ENCODE results near the gene ARSG. TPM values are rescaled to one million over a fixed set of nuclear protein-coding genes. Genes with fewer than 3 reads are reported as not detected.

Gene ARSG
- polyA plus RNA-seq, 1 of the 3 experiments (the other 2 are of a cell fraction): 0.41 TPM

DNA sequence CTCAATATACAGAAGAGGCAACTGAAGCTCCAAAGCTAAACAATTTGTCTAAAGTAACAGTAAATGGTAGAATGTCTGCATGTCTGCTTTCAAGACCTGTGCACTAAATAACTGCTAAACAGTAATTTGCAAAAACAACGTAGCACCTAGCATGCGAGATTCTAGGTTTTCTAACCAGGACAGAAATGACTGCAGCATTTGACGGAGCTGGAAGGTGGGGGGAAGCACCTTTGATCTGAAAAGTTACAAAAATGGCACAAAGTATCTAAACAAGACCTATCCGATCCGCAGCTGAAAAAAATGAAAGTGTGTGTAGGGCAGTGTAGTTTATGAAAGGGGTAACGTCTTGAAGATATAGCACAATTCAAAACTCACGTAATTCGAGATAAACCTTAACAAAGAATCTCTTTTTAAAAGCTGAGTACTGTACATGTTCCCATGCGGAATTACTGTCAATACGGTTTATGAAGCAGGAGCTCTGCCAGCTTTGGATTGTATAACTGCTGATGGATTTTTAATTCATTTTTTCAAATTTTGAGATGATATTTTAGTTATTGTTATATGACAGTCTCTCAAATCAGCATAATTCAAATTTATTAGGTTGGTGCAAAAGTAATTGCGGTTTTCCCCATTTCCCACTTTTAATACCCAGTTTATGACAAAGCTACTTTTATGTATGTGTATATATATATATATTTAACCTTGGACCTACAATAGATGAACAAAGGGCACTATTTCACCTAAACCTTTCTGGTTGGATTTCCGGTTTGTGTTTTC, 167.2 kb downstream of the ARSG start:
- Histone ChIP-seq H3K79me2 (ENCODE audit: insufficient read depth) (peaks cover 27% of the 10 kb centered on the region), H4K20me1 (ENCODE audit: insufficient read depth) (peaks cover 8% of the 10 kb centered on the region; the same call in 1 of the 2 replicates), H3K36me3 (replicated peaks in 1 of 2; ENCODE audit: control insufficient read depth in 1 of 2, insufficient read depth in 2 of 2, low read length in 1 of 2) (peaks cover 0 to 3% of the 10 kb centered on the region in 2 experiments), H3F3A (replicated peaks; ENCODE audit: insufficient read depth) (peaks cover 18% of the 10 kb centered on the region), H3K4me1 (ENCODE audit: control insufficient read depth in 1 of 2, insufficient read depth in 2 of 2, low read depth in 1 of 2, low read length in 1 of 2) (peaks cover 8 to 25% of the 10 kb centered on the region in 2 experiments; a peak in 3 of 4 replicates), H3K9ac (peak overlapping the region; percentile 51; the same call in 1 of the 2 replicates), H3K27me3 (ENCODE audit: insufficient read depth) (no peaks in the 10 kb centered on the region), H3K9me2 (no peaks in the 10 kb centered on the region), H3K4me2 (peak overlapping the region; percentile 90), H3K4me3 (ENCODE audit: low read depth in 2 of 2, low read length in 1 of 2) (peak overlapping the region; percentile 62 to 77), H2AFZ (ENCODE audit: low read depth) (peak overlapping the region; percentile 80), H3K9me3 (no peaks in the 10 kb centered on the region), H3K27ac (ENCODE audit: low read depth in 2 of 2, low read length in 1 of 2) (peak overlapping the region in 1 of 2 experiments; percentile 18; a peak in 1 of 4 replicates)
- ChIA-PET POLR2A (interaction anchor here (1.4 to 1.8 kb wide), 2 partner anchors 211 to 253 kb away, joined by 3 to 9 read pairs; partner anchors contain the start of gene AMZ2), CTCF (interaction anchor here (0.7 to 6.0 kb wide), 23 partner anchors 8 to 567 kb away, joined by 3 to 63 read pairs (median 4); no protein-coding TSS in a partner anchor)
- no peak for TF ChIP-seq SMC3 (IDR thresholded peaks at IDR 0.05; ENCODE audit: low read depth, low read length)
- no peak for TF ChIP-seq RFX5 (IDR thresholded peaks at IDR 0.05; ENCODE audit: low read length)
- no peak for DNase-seq
- WGBS (ENCODE audit: low lambda C conversion rate): 29% methylated on average over 12 of the region's 12 CpGs

DNA sequence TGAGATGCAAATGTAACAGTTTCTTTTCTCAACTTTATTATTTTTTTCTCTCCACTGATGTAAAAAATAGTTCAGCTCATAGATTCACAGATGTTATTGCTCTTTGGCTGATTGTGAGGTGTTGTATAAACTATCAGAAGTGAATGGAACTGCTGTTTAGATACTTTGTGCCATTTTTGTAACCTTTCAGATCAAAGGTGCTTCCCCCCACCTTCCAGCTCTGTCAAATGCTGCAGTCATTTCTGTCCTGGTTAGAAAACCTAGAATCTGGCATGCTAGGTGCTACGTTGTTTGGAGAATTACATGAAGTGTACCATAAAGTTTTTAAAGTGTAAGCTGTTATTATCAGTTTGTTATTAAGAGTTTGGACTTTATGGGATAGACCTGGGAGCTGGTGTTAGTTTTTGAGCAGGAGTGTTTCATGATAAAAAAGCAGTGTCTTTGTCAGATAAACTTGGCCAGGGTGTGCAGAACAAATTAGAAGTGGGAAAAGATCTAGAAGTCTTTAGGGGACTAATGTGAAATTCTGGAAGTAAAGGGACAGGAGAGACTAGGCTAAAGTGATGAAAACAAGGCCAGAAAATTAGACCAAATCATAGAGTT, 167.8 kb downstream of the ARSG start:
- peaks cover 8 to 25% of the 10 kb centered on the region in 2 experiments; a peak in 3 of 4 replicates for H3K4me1 ChIP-seq (ENCODE audit: control insufficient read depth in 1 of 2, insufficient read depth in 2 of 2, low read depth in 1 of 2, low read length in 1 of 2)
- ChIA-PET POLR2A (no interaction called here), CTCF (interaction anchor here (0.7 to 6.0 kb wide), 17 partner anchors 9 to 567 kb away, joined by 3 to 63 read pairs (median 4); no protein-coding TSS in a partner anchor)
- no peaks in the 10 kb centered on the region for H3K9me3 ChIP-seq
- no peak overlapping the region for H3K9ac ChIP-seq
- H2AFZ ChIP-seq (ENCODE audit: low read depth): no peak overlapping the region
- H3F3A ChIP-seq (replicated peaks; ENCODE audit: insufficient read depth): peaks cover 18% of the 10 kb centered on the region
- DNase-seq: no peak
- no peak overlapping the region for H3K27ac ChIP-seq (ENCODE audit: low read depth in 2 of 2, low read length in 1 of 2)
- no peaks in the 10 kb centered on the region for H3K27me3 ChIP-seq (ENCODE audit: insufficient read depth)
- peaks cover 5% of the 10 kb centered on the region; the same call in 1 of the 2 replicates for H4K20me1 ChIP-seq (ENCODE audit: insufficient read depth)
- 0% methylated on average over 1 of the region's 1 CpG for WGBS (ENCODE audit: low lambda C conversion rate)
- no peaks in the 10 kb centered on the region for H3K9me2 ChIP-seq
- H3K4me3 ChIP-seq (ENCODE audit: low read depth in 2 of 2, low read length in 1 of 2): no peak overlapping the region
- H3K36me3 ChIP-seq (replicated peaks in 1 of 2; ENCODE audit: control insufficient read depth in 1 of 2, insufficient read depth in 2 of 2, low read length in 1 of 2): peaks cover 0 to under 1% of the 10 kb centered on the region in 2 experiments
- H3K4me2 ChIP-seq: no peak overlapping the region
- H3K79me2 ChIP-seq (ENCODE audit: insufficient read depth): peaks cover 20% of the 10 kb centered on the region
- no peak for TF ChIP-seq MXI1 (IDR thresholded peaks at IDR 0.05; ENCODE audit: low read depth, low read length)
- no peak for TF ChIP-seq GATA2 (CRISPR knock-in tag; IDR thresholded peaks at IDR 0.05)
- no peak for TF ChIP-seq SIN3A (IDR thresholded peaks at IDR 0.05; ENCODE audit: borderline replicate concordance, low read depth, low read length)

DNA sequence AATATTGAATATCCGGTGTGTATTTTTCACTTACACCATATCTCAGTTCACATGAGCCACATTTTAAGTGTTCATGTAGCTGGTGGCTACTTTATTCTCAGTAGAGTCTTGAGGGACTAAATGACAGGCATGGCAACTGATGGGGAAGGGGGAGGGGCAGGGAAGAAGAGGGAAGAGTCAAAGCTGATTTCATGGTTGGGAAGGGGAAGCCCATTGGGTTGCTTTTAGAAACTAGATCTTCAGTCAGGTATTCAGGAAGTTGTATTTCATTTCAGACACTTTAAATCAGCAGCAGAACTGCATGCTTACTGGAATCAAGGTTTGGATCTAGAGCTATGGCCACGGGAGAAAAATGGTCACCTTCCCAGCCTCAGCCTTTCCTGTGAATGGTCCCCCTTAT, 168.9 kb downstream of the ARSG start:
- POLR2A ChIA-PET: no interaction called here
- CTCF ChIA-PET: interaction anchor here (1.1 to 6.0 kb wide), 7 partner anchors 11 to 260 kb away, joined by 3 to 63 read pairs (median 19); no protein-coding TSS in a partner anchor
- 60% methylated on average over 2 of the region's 2 CpGs for WGBS (ENCODE audit: low lambda C conversion rate)
- TF ChIP-seq, protein P1, sequence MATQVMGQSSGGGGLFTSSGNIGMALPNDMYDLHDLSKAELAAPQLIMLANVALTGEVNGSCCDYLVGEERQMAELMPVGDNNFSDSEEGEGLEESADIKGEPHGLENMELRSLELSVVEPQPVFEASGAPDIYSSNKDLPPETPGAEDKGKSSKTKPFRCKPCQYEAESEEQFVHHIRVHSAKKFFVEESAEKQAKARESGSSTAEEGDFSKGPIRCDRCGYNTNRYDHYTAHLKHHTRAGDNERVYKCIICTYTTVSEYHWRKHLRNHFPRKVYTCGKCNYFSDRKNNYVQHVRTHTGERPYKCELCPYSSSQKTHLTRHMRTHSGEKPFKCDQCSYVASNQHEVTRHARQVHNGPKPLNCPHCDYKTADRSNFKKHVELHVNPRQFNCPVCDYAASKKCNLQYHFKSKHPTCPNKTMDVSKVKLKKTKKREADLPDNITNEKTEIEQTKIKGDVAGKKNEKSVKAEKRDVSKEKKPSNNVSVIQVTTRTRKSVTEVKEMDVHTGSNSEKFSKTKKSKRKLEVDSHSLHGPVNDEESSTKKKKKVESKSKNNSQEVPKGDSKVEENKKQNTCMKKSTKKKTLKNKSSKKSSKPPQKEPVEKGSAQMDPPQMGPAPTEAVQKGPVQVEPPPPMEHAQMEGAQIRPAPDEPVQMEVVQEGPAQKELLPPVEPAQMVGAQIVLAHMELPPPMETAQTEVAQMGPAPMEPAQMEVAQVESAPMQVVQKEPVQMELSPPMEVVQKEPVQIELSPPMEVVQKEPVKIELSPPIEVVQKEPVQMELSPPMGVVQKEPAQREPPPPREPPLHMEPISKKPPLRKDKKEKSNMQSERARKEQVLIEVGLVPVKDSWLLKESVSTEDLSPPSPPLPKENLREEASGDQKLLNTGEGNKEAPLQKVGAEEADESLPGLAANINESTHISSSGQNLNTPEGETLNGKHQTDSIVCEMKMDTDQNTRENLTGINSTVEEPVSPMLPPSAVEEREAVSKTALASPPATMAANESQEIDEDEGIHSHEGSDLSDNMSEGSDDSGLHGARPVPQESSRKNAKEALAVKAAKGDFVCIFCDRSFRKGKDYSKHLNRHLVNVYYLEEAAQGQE (IDR thresholded peaks at IDR 0.05; ENCODE audit: low read depth, low read length): no peak
- no peak for TF ChIP-seq TCF12 (IDR thresholded peaks at IDR 0.05)
- TF ChIP-seq RAD21 (IDR thresholded peaks at IDR 0.05; ENCODE audit: low read length): no peak
- TF ChIP-seq FOXJ3 (CRISPR knock-in tag; IDR thresholded peaks at IDR 0.05): no peak
- TF ChIP-seq EZH2phosphoT487 (IDR thresholded peaks at IDR 0.05; ENCODE audit: borderline replicate concordance, low read depth): no peak
- no peak for TF ChIP-seq CHD2 (IDR thresholded peaks at IDR 0.05; ENCODE audit: low read length, partially characterized antibody)
- TF ChIP-seq SIN3A (IDR thresholded peaks at IDR 0.05; ENCODE audit: borderline replicate concordance, low read depth, low read length): no peak
- TF ChIP-seq, protein P2, sequence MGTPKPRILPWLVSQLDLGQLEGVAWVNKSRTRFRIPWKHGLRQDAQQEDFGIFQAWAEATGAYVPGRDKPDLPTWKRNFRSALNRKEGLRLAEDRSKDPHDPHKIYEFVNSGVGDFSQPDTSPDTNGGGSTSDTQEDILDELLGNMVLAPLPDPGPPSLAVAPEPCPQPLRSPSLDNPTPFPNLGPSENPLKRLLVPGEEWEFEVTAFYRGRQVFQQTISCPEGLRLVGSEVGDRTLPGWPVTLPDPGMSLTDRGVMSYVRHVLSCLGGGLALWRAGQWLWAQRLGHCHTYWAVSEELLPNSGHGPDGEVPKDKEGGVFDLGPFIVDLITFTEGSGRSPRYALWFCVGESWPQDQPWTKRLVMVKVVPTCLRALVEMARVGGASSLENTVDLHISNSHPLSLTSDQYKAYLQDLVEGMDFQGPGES (IDR thresholded peaks at IDR 0.05; ENCODE audit: low read depth, low read length): no peak
- TF ChIP-seq, protein P3, sequence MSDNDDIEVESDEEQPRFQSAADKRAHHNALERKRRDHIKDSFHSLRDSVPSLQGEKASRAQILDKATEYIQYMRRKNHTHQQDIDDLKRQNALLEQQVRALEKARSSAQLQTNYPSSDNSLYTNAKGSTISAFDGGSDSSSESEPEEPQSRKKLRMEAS (IDR thresholded peaks at IDR 0.05; ENCODE audit: low read depth): no peak
- TF ChIP-seq TEAD4 (IDR thresholded peaks at IDR 0.05; ENCODE audit: borderline replicate concordance, insufficient read depth): no peak

More for the DNA sequence above, 168.9 kb downstream of the ARSG start:
- Histone ChIP-seq H4K20me1 (ENCODE audit: insufficient read depth) (no peaks in the 10 kb centered on the region; the same call in 1 of the 2 replicates), H3K79me2 (ENCODE audit: insufficient read depth) (peaks cover 10% of the 10 kb centered on the region), H3K4me1 (ENCODE audit: control insufficient read depth in 1 of 2, insufficient read depth in 2 of 2, low read depth in 1 of 2, low read length in 1 of 2) (peaks cover 8 to 25% of the 10 kb centered on the region in 2 experiments; a peak in 3 of 4 replicates), H3K4me3 (ENCODE audit: low read depth in 2 of 2, low read length in 1 of 2) (no peak overlapping the region), H3K36me3 (replicated peaks in 1 of 2; ENCODE audit: control insufficient read depth in 1 of 2, insufficient read depth in 2 of 2, low read length in 1 of 2) (no peaks in the 10 kb centered on the region), H3K9ac (no peak overlapping the region), H3F3A (replicated peaks; ENCODE audit: insufficient read depth) (peaks cover 18% of the 10 kb centered on the region), H2AFZ (ENCODE audit: low read depth) (no peak overlapping the region), H3K9me2 (no peaks in the 10 kb centered on the region), H3K9me3 (no peaks in the 10 kb centered on the region), H3K27me3 (ENCODE audit: insufficient read depth) (no peaks in the 10 kb centered on the region), H3K4me2 (no peak overlapping the region), H3K27ac (ENCODE audit: low read depth in 2 of 2, low read length in 1 of 2) (no peak overlapping the region)
- DNase-seq: no peak

Data from SK-N-SH (cell line).